GM12872 (cell line): ENCODE measurements around the gene HAGH.

ENCODE experiments used
- CTCF ChIP-seq: IDR thresholded peaks from 3 replicates; pipeline ENCODE4 v1.5.1; 2011; ENCODE audit warnings: low read depth, mild to moderate bottlenecking, low read length, moderate library complexity; ENCODE audit not compliant: insufficient read depth

Gene HAGH

GRCh38 chr16:1787056-1787321, 39.6 kb downstream of the HAGH start:
- no peak for TF ChIP-seq CTCF

- no peak for TF ChIP-seq CTCF
Measured at GRCh38 chr16:1786242-1787055, 40.2 kb downstream of the HAGH start.

- no peak for TF ChIP-seq CTCF
Measured at GRCh38 chr16:1785846-1786170, 40.8 kb downstream of the HAGH start.

- TF ChIP-seq CTCF = no peak
Measured at GRCh38 chr16:1784977-1785845, 41.4 kb downstream of the HAGH start.

- no peak for TF ChIP-seq CTCF
Measured at GRCh38 chr16:1782408-1783264, 44.0 kb downstream of the HAGH start, which contains the start of the genes NUBP2 and SPSB3. TSS of gene NUBP2 (plus strand) at chr16:1782960. CDS start at chr16:1783021, 61 bp downstream. TSS of gene SPSB3 (minus strand) at chr16:1782571. CDS start at chr16:1781483, 1,088 bp downstream.

GRCh38 chr16:1781758-1782407, 44.7 kb downstream of the HAGH start:
- TF ChIP-seq CTCF = no peak
